IMR-90 (cell line): ENCODE measurements around the gene RPAP2. TPM values are rescaled to one million over a fixed set of nuclear protein-coding genes. Genes with fewer than 3 reads are reported as not detected.

Source experiments
- ATAC-seq: fragments of 200-7000 bp; cut with Tn5 transposase; 2 replicates; pipeline ENCODE4 v1.9.1; 2020; ENCODE audit warnings: low read depth, mild to moderate bottlenecking, moderate library complexity
- BruUV-seq: library from RNA; stranded (reverse); fragments of 400-500 nt; replicated peaks from 2 replicates; lab custom pipeline; 2021; lab: Mats Ljungman, UMichigan
- CTCF ChIA-PET: fragments of 300-600 bp; formaldehyde crosslinking; extraction: SDS; loops from one replicate; lab custom pipeline; 2021; ENCODE audit warnings: antibody characterized with exemption; lab: Yijun Ruan, JAX
- POLR2A ChIA-PET: fragments of 300-600 bp; sonication (Branson Sonifier 250); formaldehyde crosslinking; loops from one replicate; lab custom pipeline; 2022; ENCODE audit warnings: antibody characterized with exemption; ENCODE audit not compliant: unreplicated experiment; lab: Charles Lee
- DNase-seq: peaks from one replicate; pipeline ENCODE4 v3.0.0; 2013
- H2AFZ ChIP-seq: replicated peaks from 2 replicates; pipeline ENCODE3; 2013; ENCODE audit warnings: low read length, mild to moderate bottlenecking; ENCODE audit not compliant: poor library complexity
- H2AK5ac ChIP-seq: 2 replicates; pipeline ENCODE4 v1.6.1; 2013; ENCODE audit warnings: low read depth, low read length, inconsistent platforms
- H2AK9ac ChIP-seq: replicated peaks from 2 replicates; pipeline ENCODE3; 2013; ENCODE audit warnings: mild to moderate bottlenecking, low read depth, low read length, moderate library complexity; ENCODE audit not compliant: poor library complexity
- H2BK120ac ChIP-seq: 2 replicates; pipeline ENCODE4 v1.6.1; 2013; ENCODE audit warnings: low read depth, low read length, inconsistent platforms
- H2BK15ac ChIP-seq: 3 replicates; pipeline ENCODE4 v1.6.1; 2013; ENCODE audit warnings: low read depth, low read length, inconsistent platforms
- H2BK20ac ChIP-seq: 2 replicates; pipeline ENCODE4 v1.6.1; 2013; ENCODE audit warnings: low read depth, mild to moderate bottlenecking, inconsistent platforms, low read length, moderate library complexity
- H2BK5ac ChIP-seq: 2 replicates; pipeline ENCODE4 v1.6.1; 2013; ENCODE audit warnings: mild to moderate bottlenecking, low read depth, low read length, inconsistent platforms; ENCODE audit not compliant: poor library complexity, severe bottlenecking
- H3K14ac ChIP-seq: replicated peaks from 2 replicates; pipeline ENCODE4 v1.6.1; 2013; ENCODE audit warnings: low read depth, low read length, inconsistent platforms
- H3K18ac ChIP-seq: 2 replicates; pipeline ENCODE4 v1.6.1; 2013; ENCODE audit warnings: low read depth, low read length, control low read depth
- H3K23ac ChIP-seq: 2 replicates; pipeline ENCODE4 v1.6.1; 2013; ENCODE audit warnings: low read depth, low read length, inconsistent platforms
- H3K27ac ChIP-seq: 2 replicates; pipeline ENCODE4 v1.5.1; 2013; ENCODE audit warnings: mild to moderate bottlenecking, control low read depth, low read length; ENCODE audit not compliant: insufficient read depth
- H3K27me3 ChIP-seq: 2 replicates; pipeline ENCODE4 v1.6.1; 2013; ENCODE audit warnings: low read length; ENCODE audit not compliant: control insufficient read depth, insufficient read depth
- H3K36me3 ChIP-seq: 2 replicates; pipeline ENCODE4 v1.6.1; 2013; ENCODE audit warnings: low read length, mixed read lengths; ENCODE audit not compliant: control insufficient read depth, insufficient read depth
- H3K4ac ChIP-seq: 2 replicates; pipeline ENCODE4 v1.6.1; 2013; ENCODE audit warnings: low read depth, low read length, inconsistent platforms
- H3K4me1 ChIP-seq: 2 replicates; pipeline ENCODE4 v1.6.1; 2013; ENCODE audit warnings: low read length, mixed read lengths; ENCODE audit not compliant: control insufficient read depth, insufficient read depth
- H3K4me2 ChIP-seq: 2 replicates; pipeline ENCODE4 v1.6.1; 2013; ENCODE audit warnings: low read depth, mild to moderate bottlenecking, control low read depth, low read length, moderate library complexity
- H3K4me3 ChIP-seq: 2 replicates; pipeline ENCODE4 v1.5.1; 2013; ENCODE audit warnings: low read depth, mild to moderate bottlenecking, control low read depth, low read length, moderate library complexity; ENCODE audit not compliant: insufficient read depth
- H3K56ac ChIP-seq: 2 replicates; pipeline ENCODE4 v1.6.1; 2013; ENCODE audit warnings: low read length, inconsistent platforms; ENCODE audit not compliant: insufficient read depth; ENCODE audit errors: extremely low read depth
- H3K79me1 ChIP-seq, 2 experiments: 2 replicates each; pipeline ENCODE4 v1.6.1; 2013; ENCODE audit warnings: low read length in 2 of 2, inconsistent platforms in 1 of 2, low read depth in 1 of 2
- H3K9ac ChIP-seq: 2 replicates; pipeline ENCODE4 v1.6.1; 2013; ENCODE audit warnings: low read depth, low read length, control low read depth
- H3K9me1 ChIP-seq: 2 replicates; pipeline ENCODE4 v1.6.1; 2013; ENCODE audit warnings: low read length, inconsistent platforms; ENCODE audit not compliant: insufficient read depth
- H3K9me3 ChIP-seq: 2 replicates; pipeline ENCODE4 v1.6.1; 2013; ENCODE audit warnings: low read length; ENCODE audit not compliant: control insufficient read depth, insufficient read depth
- H4K20me1 ChIP-seq: 2 replicates; pipeline ENCODE4 v1.6.1; 2013; ENCODE audit warnings: low read length, inconsistent platforms; ENCODE audit not compliant: insufficient read depth
- H4K5ac ChIP-seq: 2 replicates; pipeline ENCODE4 v1.6.1; 2013; ENCODE audit warnings: mild to moderate bottlenecking, low read depth, low read length, control low read depth
- H4K8ac ChIP-seq, 2 experiments: 2 replicates each; pipeline ENCODE4 v1.6.1; 2013; ENCODE audit warnings: low read depth in 2 of 2, low read length in 2 of 2, control low read depth in 1 of 2, inconsistent platforms in 1 of 2
- H4K91ac ChIP-seq: 2 replicates; pipeline ENCODE4 v1.6.1; 2013; ENCODE audit warnings: low read depth, low read length, inconsistent platforms; ENCODE audit not compliant: insufficient read depth
- BHLHE40 ChIP-seq: fragments of 150-350 bp; IDR thresholded peaks from 2 replicates; pipeline ENCODE4 v1.6.1; 2016; ENCODE audit warnings: mild to moderate bottlenecking, low read depth, low read length
- CEBPB ChIP-seq: IDR thresholded peaks from 2 replicates; pipeline ENCODE4 v1.6.1; 2012; ENCODE audit warnings: low read depth, low read length, improper control_type of control experiment
- CHD1 ChIP-seq: IDR thresholded peaks from 2 replicates; pipeline ENCODE4 v1.6.1; 2012; ENCODE audit warnings: low read depth, low read length, improper control_type of control experiment
- FOS ChIP-seq: fragments of 150-350 bp; IDR thresholded peaks from 2 replicates; pipeline ENCODE4 v1.6.1; 2016; ENCODE audit warnings: low read depth, low read length
- MAFK ChIP-seq: IDR thresholded peaks from 2 replicates; pipeline ENCODE4 v1.6.1; 2012; ENCODE audit warnings: low read depth, low read length, improper control_type of control experiment
- MAZ ChIP-seq: IDR thresholded peaks from 2 replicates; pipeline ENCODE4 v1.6.1; 2012; ENCODE audit warnings: low read depth, mild to moderate bottlenecking, low read length, improper control_type of control experiment, moderate library complexity, borderline replicate concordance
- MXI1 ChIP-seq: IDR thresholded peaks from 2 replicates; pipeline ENCODE4 v1.6.1; 2012; ENCODE audit warnings: low read depth, mild to moderate bottlenecking, low read length, moderate library complexity, borderline replicate concordance
- NFE2L2 ChIP-seq: fragments of 150-350 bp; IDR thresholded peaks from 2 replicates; pipeline ENCODE4 v1.6.1; 2016; ENCODE audit warnings: low read depth, mild to moderate bottlenecking, low read length
- POLR2A ChIP-seq: IDR thresholded peaks from 2 replicates; pipeline ENCODE4 v1.6.1; 2012; ENCODE audit warnings: mild to moderate bottlenecking, low read depth, low read length
- RAD21 ChIP-seq: IDR thresholded peaks from 2 replicates; pipeline ENCODE4 v1.6.1; 2012; ENCODE audit warnings: low read length, improper control_type of control experiment
- RCOR1 ChIP-seq: IDR thresholded peaks from 2 replicates; pipeline ENCODE4 v1.6.1; 2012; ENCODE audit warnings: mild to moderate bottlenecking, low read length, improper control_type of control experiment; ENCODE audit not compliant: insufficient replicate concordance
- RFX5 ChIP-seq: IDR thresholded peaks from 2 replicates; pipeline ENCODE4 v1.8.0; 2012; ENCODE audit warnings: low read depth, mild to moderate bottlenecking, low read length, moderate library complexity
- SMC3 ChIP-seq: fragments of 150-350 bp; IDR thresholded peaks from 2 replicates; pipeline ENCODE4 v1.6.1; 2016; ENCODE audit warnings: low read depth, mild to moderate bottlenecking, antibody characterized with exemption, low read length, moderate library complexity
- whole genome bisulfite sequencing, 2 experiments: methylation state at CpG; one replicate each; pipeline versions ENCODE4 v1.1.5 to v1.1.7; 2013; ENCODE audit warnings: missing lambda C conversion rate in 2 of 2; ENCODE audit not compliant: insufficient read length in 1 of 2; ENCODE audit errors: extremely low coverage in 2 of 2; 5-methylcytosine and 5-hydroxymethylcytosine counted together
- dilution Hi-C: fragments of 300-500 bp; cut with HindIII; formaldehyde crosslinking; loops from one replicate; pipeline ENCODE4 v1.14.3; 2018; ENCODE audit warnings: low sequenced_read_pairs; ENCODE audit not compliant: unreplicated experiment
- in situ Hi-C: fragments of 300-500 bp; cut with MboI; formaldehyde crosslinking; loops from 3 replicates; pipeline ENCODE4 v1.14.3; 2019; ENCODE audit warnings: low sequenced_read_pairs, inconsistent platforms, mixed read lengths
- intact Hi-C: fragments of 100-400 bp; cut with micrococcal nuclease; formaldehyde crosslinking; loops from 2 replicates; pipeline ENCODE4 v1.10.0; 2022
- polyA plus RNA-seq, 3 experiments: library from polyadenylated mRNA; depleted of rRNA; stranded (reverse); fragments of >200 nt; gene quantifications; 2 replicates each; pipeline ENCODE4 v1.2.3, GENCODE V29; 2012; ENCODE audit warnings: low replicate concordance in 1 of 3
- total RNA-seq: library from RNA; depleted of rRNA; stranded (reverse); fragments of >200 nt; gene quantifications from 2 replicates; pipeline ENCODE4 v1.2.3, GENCODE V29; 2012
- TF ChIP-seq, protein P1 (sequence below): fragments of 150-350 bp; IDR thresholded peaks from 2 replicates; pipeline ENCODE4 v1.6.1; 2016; ENCODE audit warnings: low read depth, mild to moderate bottlenecking, low read length, moderate library complexity, borderline replicate concordance
- TF ChIP-seq, protein P2 (sequence below): fragments of 150-350 bp; IDR thresholded peaks from 2 replicates; pipeline ENCODE4 v1.6.1; 2017; ENCODE audit warnings: mild to moderate bottlenecking, antibody characterized with exemption, low read length, low read depth
- TF ChIP-seq, protein P3 (sequence below): conservative IDR thresholded peaks from 2 replicates; pipeline ENCODE4 v1.5.1; 2012; ENCODE audit warnings: mild to moderate bottlenecking, low read depth, low read length, improper control_type of control experiment

Gene RPAP2
- total and polyA plus RNA-seq, 2 of the 4 experiments (the other 2 are of a cell fraction) = 7.1 to 13.6 TPM

DNA sequence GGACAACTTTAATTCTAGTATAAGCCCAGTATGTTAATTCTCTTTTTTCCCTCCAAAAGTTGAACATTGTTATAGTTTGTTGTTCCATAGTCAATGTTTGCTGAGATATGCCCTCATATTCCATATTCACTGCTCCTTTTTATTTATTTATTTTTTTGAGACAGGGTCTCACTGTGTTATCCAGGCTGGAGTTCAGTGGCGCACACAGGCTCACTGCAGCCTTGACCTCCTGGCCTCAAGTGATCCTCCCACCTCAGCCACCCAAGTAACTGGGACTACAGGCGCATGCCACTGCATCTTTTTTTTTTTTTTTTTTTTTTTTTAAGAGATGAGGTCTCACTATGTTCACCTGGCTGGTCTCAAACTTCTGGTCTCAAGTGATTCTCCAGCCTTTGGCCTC is 149.1 kb downstream of the RPAP2 start:
- no peak overlapping the region for H3K4me3 ChIP-seq
- POLR2A ChIA-PET = no interaction called here

More for the DNA sequence above, 149.1 kb downstream of the RPAP2 start:
- H4K5ac ChIP-seq = no peak overlapping the region
- H2AK5ac ChIP-seq = no peak overlapping the region
- H4K20me1 ChIP-seq = no peaks in the 10 kb centered on the region
- no peak overlapping the region for H3K4ac ChIP-seq
- no peak overlapping the region for H3K18ac ChIP-seq
- H3K36me3 ChIP-seq = no peaks in the 10 kb centered on the region
- peaks cover 12% of the 10 kb centered on the region for H3K4me1 ChIP-seq
- H3K9me3 ChIP-seq = no peaks in the 10 kb centered on the region
- no peaks in the 10 kb centered on the region for H3K27me3 ChIP-seq
- no peak overlapping the region for H2BK5ac ChIP-seq
- no peak overlapping the region for H2BK20ac ChIP-seq
- BruUV-seq = no TSS peak
- peaks cover 9% of the 10 kb centered on the region; the same call in 1 of the 2 replicates for H3K9me1 ChIP-seq
- H4K8ac ChIP-seq = no peak overlapping the region
- no peak overlapping the region for H3K9ac ChIP-seq
- in situ Hi-C loops = no loop called here
- no peak for DNase-seq
- CTCF ChIA-PET = no interaction called here
- no peak for TF ChIP-seq NFE2L2
- TF ChIP-seq FOS = no peak
- TF ChIP-seq, protein P1, sequence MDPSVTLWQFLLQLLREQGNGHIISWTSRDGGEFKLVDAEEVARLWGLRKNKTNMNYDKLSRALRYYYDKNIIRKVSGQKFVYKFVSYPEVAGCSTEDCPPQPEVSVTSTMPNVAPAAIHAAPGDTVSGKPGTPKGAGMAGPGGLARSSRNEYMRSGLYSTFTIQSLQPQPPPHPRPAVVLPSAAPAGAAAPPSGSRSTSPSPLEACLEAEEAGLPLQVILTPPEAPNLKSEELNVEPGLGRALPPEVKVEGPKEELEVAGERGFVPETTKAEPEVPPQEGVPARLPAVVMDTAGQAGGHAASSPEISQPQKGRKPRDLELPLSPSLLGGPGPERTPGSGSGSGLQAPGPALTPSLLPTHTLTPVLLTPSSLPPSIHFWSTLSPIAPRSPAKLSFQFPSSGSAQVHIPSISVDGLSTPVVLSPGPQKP = no peak
- no peak for TF ChIP-seq POLR2A
- no peak for TF ChIP-seq RFX5
- no peak for TF ChIP-seq MXI1
- TF ChIP-seq RCOR1 = no peak
- TF ChIP-seq CEBPB = no peak
- no peak for TF ChIP-seq BHLHE40
- no peak for TF ChIP-seq RAD21
- TF ChIP-seq MAZ = no peak
- TF ChIP-seq, protein P2, sequence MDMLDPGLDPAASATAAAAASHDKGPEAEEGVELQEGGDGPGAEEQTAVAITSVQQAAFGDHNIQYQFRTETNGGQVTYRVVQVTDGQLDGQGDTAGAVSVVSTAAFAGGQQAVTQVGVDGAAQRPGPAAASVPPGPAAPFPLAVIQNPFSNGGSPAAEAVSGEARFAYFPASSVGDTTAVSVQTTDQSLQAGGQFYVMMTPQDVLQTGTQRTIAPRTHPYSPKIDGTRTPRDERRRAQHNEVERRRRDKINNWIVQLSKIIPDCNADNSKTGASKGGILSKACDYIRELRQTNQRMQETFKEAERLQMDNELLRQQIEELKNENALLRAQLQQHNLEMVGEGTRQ = no peak
- TF ChIP-seq, protein P3, sequence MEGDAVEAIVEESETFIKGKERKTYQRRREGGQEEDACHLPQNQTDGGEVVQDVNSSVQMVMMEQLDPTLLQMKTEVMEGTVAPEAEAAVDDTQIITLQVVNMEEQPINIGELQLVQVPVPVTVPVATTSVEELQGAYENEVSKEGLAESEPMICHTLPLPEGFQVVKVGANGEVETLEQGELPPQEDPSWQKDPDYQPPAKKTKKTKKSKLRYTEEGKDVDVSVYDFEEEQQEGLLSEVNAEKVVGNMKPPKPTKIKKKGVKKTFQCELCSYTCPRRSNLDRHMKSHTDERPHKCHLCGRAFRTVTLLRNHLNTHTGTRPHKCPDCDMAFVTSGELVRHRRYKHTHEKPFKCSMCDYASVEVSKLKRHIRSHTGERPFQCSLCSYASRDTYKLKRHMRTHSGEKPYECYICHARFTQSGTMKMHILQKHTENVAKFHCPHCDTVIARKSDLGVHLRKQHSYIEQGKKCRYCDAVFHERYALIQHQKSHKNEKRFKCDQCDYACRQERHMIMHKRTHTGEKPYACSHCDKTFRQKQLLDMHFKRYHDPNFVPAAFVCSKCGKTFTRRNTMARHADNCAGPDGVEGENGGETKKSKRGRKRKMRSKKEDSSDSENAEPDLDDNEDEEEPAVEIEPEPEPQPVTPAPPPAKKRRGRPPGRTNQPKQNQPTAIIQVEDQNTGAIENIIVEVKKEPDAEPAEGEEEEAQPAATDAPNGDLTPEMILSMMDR = no peak
- TF ChIP-seq SMC3 = no peak
- no peak for TF ChIP-seq MAFK
- TF ChIP-seq CHD1 = no peak
- no peak overlapping the region for H2AFZ ChIP-seq
- intact Hi-C loops = loop anchor here (2.0 kb wide), 1 partner anchor 19 kb away; no protein-coding TSS in a partner anchor
- no peak overlapping the region for H3K23ac ChIP-seq
- no CpG with 5 or more reads among the region's 2 CpGs for WGBS, 2 experiments
- no peak overlapping the region for H2AK9ac ChIP-seq
- H4K91ac ChIP-seq = no peak overlapping the region
- ATAC-seq = no peak
- H3K56ac ChIP-seq = no peak overlapping the region
- H3K14ac ChIP-seq = no peak overlapping the region
- H3K4me2 ChIP-seq = no peak overlapping the region
- dilution Hi-C loops = no loop called here
- no peak overlapping the region for H2BK120ac ChIP-seq
- H2BK15ac ChIP-seq = no peak overlapping the region
- H3K79me1 ChIP-seq = no peaks in the 10 kb centered on the region
- no peak overlapping the region for H3K27ac ChIP-seq
